Fibroblast of skin of back (primary cell): Measurements from ENCODE around the gene LZTR1. TPM values are rescaled to one million over a fixed set of nuclear protein-coding genes. Genes with fewer than 3 reads are reported as not detected.
A peak's percentile ranks its signal among the peaks of the same experiment; 100 is the strongest.
"Not testable (repeated sequence)": the region's sequence is repeated elsewhere in the genome, so short reads cannot be mapped to it uniquely, and the experiment has no call there.

Experiments used
- DNase-seq: peaks from one replicate; pipeline ENCODE4 v3.0.0-alpha.2; 2013
- polyA plus RNA-seq, 2 experiments: library from polyadenylated mRNA; unstranded; fragments of 120-200 nt; gene quantifications; one replicate each; pipeline ENCODE4 v1.2.1, GENCODE V29; 2013; ENCODE audit not compliant: insufficient read length in 2 of 2

Gene LZTR1
- 32.2 TPM for polyA plus RNA-seq (2013, experiment 1 of 2; ENCODE audit: insufficient read length)
- polyA plus RNA-seq (2013, experiment 2 of 2; ENCODE audit: insufficient read length): 34.1 TPM

DNA sequence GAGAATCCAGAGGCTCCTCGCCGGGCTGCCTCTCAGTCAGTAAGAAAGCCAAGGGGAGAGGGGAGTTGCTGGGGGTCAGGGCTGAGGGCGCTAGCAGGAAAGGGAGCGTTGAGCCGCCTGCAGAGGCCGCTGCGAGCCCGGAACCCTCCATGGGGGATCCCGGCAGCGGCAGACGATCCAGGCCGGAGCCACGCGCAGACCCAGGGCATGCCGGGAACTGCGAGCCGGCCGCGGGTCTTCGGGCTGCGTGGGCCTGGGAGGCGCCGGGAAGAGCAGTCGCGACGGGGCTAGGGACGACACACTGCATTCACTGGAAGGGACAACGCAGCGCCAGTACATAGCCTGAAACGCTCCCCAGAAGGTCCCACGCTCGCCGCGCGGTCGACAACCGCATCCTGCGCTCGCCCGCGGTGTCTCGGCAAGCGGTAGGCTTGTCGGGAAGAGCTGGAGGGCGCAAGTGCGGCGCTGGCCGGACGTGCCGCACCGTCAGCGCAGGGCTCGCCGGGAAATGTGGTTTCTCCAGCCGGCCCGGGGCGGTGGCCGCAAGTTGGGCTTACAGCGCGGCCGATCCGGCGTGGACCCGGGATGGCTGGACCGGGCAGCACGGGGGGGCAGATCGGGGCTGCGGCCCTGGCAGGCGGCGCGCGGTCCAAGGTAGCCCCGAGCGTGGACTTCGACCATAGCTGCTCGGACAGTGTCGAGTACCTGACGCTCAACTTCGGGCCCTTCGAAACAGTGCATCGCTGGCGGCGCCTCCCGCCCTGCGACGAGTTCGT is at the start of gene LZTR1:
Gene LZTR1, plus strand, starts transcription at position 511 of the 776 bp plus-strand sequence. Its CDS starts 75 bp downstream, at position 586.
- DNase-seq: peak; percentile 83

DNA sequence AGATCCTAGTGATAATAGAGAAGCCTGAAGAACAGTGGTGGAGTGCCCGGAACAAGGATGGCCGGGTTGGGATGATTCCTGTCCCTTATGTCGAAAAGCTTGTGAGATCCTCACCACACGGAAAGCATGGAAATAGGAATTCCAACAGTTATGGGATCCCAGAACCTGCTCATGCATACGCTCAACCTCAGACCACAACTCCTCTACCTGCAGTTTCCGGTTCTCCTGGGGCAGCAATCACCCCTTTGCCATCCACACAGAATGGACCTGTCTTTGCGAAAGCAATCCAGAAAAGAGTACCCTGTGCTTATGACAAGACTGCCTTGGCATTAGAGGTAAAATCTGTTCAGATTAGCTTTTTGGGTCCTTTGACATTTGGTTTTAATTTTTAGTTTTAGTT is 48.2 kb upstream of the LZTR1 start:
- no peak for DNase-seq

DNA sequence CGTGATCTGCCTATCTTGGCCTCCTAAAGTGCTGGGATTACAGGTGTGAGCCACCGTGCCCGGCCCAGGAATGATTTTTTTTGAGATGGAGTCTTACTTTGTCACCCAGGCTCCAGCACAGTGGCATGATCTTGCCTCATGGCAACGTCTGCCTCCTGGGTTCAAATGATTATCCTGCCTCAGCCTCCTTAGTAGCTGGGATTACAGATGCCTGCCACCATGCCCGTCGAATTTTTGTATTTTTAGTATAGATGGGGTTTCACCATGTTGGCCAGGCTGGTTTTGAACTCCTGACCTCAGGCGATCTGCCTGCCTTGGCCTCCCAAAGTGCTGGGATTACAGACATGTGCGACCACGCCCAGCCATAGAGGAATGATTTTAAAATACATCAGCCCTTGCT is 47.0 kb upstream of the LZTR1 start:
- not testable (repeated sequence) for DNase-seq

DNA sequence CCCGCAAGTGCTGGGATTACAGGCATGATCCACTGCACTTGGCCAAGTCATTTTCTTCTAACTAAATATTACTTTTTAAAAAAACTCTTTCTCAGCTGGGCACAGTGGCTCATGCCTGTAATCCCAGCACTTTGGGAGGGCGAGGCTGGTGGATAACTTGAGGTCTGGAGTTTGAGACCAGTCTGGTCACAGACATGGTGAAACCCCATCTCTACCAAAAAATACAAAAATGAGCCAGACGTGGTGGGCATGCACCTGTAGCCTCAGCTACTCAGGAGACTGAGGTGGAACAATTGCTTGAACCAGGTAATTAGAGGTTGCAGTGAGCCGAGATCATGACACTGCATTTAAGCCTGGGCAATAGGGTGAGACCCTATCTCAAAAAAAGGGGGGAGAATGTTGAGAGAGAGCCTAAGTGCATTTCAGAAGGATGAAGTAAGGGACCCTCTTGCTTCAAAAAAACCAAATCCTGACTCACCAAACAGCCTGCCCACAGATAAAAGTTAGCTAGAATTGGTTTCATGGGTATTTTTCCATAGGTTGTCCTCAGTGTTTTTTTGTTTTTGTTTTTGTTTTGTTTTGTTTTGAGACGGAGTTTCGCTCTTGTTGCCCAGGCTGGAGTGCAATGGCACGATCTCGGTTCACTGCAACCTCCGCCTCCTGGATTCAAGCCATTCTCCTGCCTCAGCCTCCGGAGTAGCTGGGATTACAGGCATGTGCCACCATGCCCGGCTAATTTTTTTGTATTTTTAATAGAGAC is 46.1 kb upstream of the LZTR1 start:
- not testable (repeated sequence) for DNase-seq

GRCh38 chr22:20937031-20937793 is 44.9 kb upstream of the LZTR1 start:
- DNase-seq: no peak

- no peak for DNase-seq
These were observed 44.1 kb upstream of the LZTR1 start for GRCh38 chr22:20937794-20938671.

GRCh38 chr22:20939457-20940185 is 42.5 kb upstream of the LZTR1 start:
- not testable (repeated sequence) for DNase-seq

DNA sequence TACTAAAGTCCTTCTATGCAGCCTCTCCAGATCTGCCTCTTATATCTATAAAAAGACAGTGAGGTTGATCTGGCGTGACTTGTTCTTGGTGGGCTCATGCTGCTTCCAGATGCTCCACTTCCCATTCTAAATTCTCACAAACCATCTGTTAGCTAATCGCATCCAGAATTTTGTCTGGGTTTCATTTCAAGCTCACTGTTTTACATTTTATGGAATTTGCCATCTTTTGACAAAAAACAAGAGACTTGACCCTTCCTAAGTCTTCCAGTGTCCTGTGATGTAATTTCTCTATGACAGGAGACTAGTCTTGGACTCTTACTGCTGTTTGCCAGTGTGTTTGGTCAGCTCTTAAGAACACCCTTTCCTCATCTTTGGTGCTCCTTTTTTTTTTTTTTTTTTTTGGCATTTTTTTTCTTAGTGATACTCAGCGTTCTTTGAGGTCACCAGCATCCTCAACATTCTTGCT is 41.9 kb upstream of the LZTR1 start:
- no peak for DNase-seq

DNA sequence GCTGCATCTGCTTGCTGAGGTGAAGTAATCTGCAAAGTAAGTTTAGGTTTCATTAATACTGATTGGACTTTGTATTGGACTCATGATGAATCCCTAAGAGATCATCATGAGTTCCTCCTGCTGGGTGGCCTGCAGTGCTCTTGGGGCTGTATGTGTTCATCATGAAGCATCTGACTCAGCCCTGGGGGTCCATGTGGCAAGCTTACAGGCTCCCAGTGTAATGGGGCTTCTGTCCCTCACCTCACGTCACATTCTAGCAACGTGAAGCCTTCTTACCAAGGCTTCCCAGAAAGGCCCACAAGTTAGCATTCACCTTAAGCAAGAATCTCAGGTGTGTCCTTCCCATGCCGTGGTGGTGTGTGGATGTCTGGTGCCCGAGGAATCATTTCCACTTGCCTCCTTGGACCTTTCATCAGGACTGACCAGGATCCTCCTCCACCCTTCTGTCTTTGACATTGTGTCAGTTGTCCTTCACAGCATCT is 41.2 kb upstream of the LZTR1 start:
- DNase-seq: no peak

DNA sequence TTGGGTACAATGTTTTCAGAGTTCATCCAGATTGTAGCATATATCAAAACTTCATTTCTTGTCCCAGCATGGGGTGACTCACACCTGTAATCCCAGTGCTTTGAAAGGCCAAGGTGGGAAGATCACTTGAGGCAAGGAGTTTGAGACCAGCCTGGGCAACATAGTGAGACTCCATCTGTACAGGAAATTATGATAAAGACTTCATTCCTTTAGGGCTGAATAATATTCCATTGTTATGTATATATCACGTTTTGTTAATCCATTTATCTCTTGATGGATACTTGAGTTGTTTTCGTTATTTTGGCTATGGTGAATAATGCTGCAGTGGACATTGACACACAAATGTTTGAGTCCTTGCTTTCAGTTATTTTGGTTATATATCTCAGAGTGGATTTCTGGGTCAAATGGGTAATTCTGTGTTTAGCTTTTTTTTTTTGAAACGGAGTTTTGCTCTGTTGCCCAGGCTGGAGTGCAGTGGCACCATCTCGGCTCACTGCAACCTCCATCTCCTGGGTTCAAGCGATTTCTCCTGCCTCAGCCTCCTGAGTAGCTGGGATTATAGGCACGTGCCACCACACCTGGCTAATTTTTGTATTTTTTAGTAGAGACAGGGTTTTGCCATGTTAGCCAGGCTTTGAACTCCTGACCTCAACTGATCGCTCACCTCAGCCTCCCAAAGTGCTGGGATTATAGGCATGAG is 39.7 kb upstream of the LZTR1 start:
- DNase-seq: not testable (repeated sequence)

GRCh38 chr22:20943104-20943933 is 38.8 kb upstream of the LZTR1 start:
- DNase-seq: no peak

- no peak for DNase-seq
These were observed 38.1 kb upstream of the LZTR1 start for GRCh38 chr22:20944042-20944441.

DNA sequence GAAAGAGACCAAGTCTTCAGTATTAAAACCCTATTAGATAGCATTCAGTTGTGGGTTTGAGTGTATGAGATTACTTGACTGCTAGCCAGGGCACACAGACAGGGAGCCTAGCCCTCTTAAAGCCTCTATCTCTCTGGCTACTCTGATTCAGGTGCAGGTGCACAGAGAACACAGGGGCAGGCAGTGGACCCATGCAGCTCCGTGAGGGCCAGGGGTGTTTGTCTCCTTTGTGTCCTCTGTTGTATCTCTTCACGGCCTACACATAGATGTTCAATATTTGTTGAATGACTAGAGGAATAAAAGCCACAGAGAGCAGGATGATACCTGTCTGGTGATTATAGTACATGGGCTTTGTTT is 36.5 kb upstream of the LZTR1 start:
- no peak for DNase-seq

DNA sequence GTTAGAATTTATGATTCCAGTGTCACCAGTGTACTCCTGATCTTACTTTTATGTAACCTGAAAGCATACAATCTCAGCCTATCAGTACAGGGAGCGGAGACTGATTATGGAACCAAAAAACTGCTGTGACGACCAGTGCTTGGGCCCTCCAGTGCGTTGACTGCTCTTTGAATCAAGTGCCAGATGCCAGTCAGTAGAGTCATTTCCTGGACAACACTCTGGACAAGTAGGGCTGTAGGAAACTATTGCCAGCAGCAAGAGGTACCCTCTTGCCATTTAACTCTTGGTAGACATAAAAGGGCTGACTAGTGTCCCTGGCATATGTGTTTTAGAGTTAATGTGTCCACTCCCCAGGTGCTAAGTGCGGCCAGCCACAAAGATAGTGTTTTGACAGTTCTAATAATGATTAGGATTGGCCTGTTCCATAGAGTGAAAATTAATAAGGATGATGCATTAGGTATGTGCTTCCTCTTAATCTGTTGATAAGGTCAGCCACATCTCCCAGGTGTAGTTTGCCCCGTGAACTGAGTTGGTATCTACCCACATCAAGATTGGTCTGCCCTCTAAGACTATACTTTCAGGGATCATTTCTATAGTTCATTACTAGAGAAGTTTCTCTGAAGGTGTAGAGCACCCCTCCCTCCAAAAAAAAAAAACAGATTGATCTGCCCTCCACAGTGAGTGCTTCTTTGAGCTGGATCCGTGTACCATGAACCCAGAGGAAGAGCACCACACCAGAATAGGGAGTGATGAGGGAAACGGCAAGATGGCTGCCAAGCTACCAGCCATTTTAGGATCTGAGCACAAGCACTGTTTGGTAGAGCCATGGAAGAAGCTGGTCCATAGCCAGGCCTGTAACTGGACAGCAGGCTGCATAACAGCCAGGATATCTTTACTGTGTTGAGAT is 35.8 kb upstream of the LZTR1 start:
- DNase-seq: peak; percentile 60

DNA sequence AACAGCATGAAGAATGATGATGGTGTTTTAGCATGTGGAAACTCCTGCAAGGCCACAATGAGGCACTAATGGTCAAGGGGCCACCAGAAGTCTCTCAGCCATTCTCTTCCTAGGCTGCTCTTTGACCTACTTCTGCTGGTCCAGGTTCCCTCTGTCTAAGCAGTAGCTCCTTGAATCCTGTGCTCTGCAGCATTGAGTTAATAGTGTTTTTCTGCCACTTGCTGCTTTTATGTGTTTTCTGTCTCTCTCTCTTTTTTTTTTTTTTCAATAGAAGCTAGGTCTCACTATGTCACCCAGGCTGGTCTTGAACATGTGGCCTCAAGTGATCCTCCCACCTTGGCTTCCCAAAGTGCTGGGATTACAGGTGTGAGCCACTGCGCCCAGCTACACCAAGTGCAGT is 35.1 kb upstream of the LZTR1 start:
- no peak for DNase-seq

GRCh38 chr22:20948450-20948849 is 33.6 kb upstream of the LZTR1 start:
- no peak for DNase-seq

DNA sequence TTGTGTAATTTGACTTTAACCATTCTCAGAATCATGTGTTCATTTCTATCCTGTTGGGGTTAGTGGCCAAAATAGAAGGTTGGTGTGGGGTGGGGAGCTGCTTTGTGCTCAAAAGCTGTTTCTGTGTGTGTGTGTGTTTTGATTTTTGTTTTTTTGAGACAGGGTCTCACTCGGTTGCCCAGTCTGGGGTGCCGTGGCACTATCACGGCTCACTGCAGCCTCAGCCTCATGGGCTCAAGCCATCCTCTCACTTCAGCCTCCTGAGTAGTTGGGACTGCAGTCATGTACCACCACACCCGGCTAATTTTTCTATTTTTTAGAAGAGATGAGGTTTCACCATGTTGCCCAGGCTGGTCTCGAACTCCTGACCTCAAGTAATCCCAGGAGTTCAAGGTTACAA is 33.1 kb upstream of the LZTR1 start:
- DNase-seq: no peak

DNA sequence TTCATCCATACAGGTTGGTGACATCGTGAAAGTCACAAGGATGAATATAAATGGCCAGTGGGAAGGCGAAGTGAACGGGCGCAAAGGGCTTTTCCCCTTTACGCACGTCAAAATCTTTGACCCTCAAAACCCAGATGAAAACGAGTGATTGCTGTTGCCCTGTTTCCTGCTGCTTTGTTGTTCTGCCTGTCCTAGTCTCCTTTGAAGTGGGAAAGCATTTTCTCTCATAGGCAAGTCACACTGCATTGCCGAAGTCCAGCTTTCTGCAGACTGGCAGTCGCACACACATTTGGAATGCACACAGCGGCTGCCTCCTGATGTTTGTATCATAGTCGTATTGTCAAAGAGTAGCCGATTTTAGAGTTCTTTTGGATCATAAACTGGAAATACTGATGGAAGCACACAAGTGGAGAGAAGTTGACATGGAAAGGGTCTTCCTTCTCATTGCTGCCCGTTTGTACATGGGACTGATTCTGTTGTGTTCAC is 32.4 kb upstream of the LZTR1 start:
- no peak for DNase-seq
